Ecto neural progenitor cell (in vitro differentiated cells): ENCODE data around the gene PARP12.

ENCODE experiments used
- DNase-seq: peaks from one replicate; pipeline ENCODE4 v3.0.0-alpha.2; 2018; ENCODE audit warnings: low spot score

Gene PARP12

DNA sequence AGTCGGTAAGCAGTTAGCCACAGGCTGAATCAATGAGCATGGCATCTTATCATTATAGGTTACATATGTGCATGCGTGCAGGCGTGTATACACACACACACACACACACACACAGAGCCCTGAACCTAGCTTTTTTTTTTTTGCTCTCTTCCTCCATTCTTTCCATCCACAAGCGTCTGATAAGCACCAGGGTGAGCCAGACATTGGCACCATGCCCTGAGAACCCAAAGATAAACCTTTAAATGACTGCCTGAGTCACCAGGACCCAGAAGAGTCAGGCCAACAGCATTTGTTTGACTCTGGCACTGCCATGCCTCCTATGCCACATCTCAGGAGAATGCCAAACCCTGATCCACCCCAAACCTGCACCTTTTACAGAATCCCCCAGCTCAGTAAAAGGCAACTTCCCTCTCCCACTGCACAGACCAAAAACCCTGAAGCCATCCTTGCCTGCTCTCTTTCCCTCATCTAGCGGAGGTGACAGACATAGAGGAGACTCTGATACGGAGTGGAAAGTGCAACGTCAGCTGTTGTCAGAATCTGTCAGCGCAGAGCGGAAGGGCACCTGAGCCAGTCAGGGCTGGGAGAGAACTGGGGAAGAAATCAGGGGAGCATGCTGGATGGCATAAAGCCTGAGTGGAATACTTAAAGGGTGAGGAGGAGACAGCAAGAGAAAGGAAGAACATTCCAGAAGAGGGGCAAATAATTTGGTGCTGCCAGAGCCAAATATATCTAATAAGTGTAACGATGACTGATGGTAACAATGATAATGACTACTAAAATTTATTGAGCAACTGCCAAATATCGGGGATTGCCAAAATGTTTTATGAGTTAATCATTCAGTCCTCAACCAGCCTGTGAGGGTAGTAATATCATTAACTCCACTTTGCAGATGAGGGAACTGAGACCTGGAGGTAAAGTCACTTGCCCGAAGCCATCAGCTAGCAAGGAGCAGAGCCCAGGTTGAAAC, 3.2 kb downstream of the PARP12 start:
- no peak for DNase-seq

DNA sequence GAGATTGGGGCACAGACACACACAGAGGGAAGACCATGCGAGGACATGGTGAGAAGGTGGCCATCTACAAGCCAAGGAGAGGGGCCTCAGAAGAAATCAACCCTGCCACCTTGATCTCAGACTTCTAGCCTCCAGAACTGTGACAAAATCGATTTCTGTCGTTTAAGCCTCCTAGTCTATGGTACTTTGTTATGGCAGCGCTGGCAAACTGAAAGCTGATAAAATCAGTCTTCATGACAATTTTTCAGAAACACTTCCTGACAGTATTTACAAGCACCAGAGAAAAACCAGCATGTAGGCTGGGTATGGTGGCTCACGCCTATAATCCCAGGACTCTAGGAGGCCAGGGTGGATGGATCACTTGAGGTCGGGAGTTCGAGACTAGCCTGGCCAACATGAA, 4.2 kb downstream of the PARP12 start:
- no peak for DNase-seq

DNA sequence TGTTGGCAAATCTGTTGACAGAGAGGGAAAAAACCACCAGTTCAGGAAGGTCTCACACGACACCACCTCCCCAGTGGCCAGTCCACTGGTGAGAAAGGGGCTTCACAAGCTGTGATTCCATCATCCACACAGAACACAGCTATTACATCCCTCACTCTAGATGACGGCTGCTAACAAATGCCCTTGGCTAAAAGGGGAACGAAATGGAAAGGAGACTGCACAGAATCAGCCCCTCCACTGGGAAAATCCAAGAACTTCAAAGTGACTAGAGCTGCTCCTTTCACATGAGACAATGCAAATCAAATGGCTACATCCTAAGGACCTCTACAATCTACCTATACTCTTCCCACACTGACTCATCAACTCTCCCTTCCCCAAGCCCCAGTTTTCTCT, 5.6 kb downstream of the PARP12 start:
- no peak for DNase-seq

DNA sequence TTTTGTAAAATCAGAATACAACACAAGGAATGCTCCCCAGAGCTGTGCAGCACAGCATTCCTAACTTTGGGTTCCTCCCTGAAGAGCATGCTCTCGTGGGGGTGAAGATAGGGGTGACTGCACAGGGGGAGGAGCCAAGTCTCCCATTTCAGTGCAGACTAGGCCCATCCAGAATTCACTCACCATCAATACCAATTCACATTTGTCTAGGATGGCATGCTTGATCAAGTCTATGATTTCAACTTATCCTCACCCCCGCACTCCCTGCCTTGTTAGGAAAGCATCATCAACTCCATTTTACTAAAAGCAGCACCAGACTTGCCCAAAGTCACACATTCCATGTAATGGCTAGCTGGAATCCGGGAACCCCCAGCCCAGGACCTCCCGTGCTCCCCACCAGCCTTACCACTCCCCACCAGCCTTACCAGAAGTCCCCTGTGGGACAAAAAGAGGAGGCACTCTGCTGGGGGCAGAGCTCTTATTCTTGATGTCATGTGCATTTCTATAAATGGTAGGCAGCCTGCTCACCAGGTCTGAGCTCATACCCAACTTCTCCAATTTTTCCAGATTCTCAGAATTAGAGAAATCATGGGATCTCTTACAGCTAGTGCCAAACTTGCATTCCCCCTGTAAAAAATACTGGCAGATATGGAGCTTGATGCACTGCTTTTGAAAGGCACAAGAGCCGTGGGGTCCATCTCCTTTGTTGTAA, 6.2 kb downstream of the PARP12 start:
- DNase-seq, result no peak

DNA sequence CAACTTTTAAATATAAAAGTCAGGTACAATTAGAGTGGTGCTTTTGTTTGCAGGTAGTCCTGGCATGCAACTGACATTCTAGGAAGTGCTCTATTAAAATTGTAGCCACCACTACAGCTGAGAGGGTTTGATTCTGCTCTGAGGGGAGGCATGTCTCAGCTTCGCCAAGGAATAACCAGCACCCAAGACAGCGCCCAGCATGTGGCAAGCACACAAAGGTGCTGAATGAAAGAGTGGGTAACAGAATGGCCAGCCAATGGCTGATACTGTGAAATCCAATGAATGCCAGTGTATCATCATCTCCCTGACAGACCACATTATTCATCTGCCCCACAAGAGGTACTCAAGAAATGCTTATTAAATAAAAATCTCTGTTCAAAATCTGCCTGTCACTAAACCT, 6.9 kb downstream of the PARP12 start:
- DNase-seq, result no peak

DNA sequence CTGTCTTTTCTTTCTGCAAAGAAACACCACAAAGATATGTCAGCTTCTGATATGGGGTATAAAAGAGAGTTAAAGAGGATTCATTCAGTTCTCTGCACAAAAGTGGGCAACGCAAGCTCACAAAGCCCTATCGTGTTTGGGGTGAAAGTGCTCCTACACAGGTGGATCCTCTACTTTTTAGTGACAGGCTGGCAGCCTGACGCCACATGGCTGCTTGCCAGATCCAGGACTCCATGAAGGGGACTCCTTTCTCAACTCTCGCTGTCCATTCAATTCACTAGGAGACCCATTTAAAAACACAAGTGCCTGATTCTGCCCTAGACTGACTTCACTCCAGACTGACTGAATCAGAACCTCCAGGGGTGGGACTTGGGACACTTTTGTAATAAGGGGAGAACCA, 8.0 kb downstream of the PARP12 start:
- DNase-seq, result no peak

GRCh38 chr7:140053812-140054539, 8.8 kb downstream of the PARP12 start:
- no peak for DNase-seq

- DNase-seq, result no peak
Observed at GRCh38 chr7:140051820-140052219, 10.9 kb downstream of the PARP12 start.

DNA sequence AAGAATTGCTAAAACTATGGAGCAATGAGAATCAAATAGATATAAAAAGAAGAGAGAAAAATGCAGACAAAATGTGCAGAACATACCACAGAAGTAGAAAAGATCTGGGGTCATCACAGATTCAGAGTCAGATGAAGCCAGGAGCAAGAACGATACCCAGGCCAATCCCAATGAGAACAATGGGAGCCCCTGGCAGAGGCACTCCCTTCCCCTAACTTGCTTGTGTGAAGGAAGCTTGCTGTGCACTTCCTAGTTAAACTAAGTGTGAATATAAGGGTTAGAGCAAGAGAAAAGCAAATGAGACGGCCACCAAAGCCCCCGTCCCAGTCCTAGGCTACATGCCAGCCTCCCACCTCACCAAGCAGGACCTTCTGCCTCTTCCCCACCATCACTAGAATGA, 12.7 kb downstream of the PARP12 start:
- DNase-seq, result no peak

DNA sequence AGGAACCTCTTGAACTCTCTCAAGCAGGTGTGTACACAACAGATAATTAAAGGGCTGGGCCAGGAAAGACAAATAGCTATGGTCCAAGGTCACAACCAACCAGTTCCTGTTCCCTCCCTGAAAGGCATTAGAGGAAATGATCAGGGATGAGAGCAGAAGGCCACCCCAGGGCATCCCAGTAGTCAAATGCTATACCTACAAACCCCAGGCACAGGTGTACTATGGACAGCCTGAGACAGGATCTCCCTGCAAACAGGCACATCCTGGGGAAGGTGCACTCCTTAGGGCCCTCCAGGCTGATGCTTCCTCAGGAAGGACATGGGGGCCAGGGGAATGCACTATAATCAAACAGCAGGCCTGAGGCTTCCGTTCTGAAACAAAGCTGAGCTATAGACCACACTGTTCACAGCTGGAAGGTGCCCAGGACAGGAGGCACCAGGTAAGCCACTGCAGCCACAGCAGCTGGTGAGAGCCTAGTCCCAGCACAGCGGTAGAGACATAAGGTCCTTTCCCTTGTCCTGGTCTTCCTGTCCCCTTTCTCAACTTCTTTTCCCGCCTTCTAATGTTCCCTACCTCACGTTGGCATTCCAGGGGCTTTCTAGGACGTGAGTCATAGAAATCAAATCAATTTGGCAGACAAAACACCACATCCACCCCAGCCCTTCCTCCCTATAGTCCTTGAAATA, 13.3 kb downstream of the PARP12 start:
- DNase-seq, result no peak

GRCh38 chr7:140048989-140049338, 13.8 kb downstream of the PARP12 start:
- DNase-seq, result no peak

- DNase-seq, result no peak
Observed at GRCh38 chr7:140048138-140048537, 14.6 kb downstream of the PARP12 start.

DNA sequence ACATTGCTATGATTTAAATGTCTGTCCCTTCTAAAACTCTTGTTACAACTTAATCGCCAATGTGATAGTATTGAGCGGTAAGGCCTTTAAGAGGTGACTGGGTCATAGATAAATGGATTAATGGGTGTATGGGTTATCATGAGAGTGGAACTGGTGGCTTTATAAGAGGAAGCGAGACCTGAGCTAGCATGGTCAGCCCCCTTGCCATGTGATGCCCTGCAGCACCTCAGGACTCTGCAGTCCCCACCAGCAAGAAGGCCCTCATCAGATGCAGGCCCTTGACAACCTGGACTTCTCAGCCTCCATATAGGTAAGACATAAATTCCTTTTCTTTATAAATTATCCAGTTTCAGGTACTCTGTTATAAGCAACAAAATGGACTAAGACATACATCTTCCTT, 15.6 kb downstream of the PARP12 start:
- DNase-seq, result no peak

DNA sequence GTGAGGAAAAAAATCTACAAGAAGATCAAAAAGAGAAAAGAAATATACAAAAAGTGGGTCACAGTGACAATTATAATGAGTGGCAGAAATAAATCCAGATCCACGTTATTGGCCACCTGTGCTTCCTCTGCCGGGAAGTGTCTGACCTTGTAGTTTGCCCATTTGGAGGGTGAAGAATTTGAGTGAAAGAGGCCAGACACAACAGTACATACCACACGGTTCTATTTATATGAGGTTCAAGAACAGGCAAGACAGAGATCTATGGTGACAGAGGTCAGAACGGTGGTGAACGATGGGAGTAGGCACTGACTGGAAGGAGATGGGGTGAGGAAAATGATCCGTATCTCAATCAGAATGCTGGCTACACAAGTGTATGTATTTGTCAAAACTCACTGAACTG, 17.1 kb downstream of the PARP12 start:
- DNase-seq, result no peak

- no peak for DNase-seq
Observed at GRCh38 chr7:140044251-140044650, 18.5 kb downstream of the PARP12 start.

- no peak for DNase-seq
Observed at GRCh38 chr7:140042386-140042670, 20.4 kb downstream of the PARP12 start.

- DNase-seq, result no peak
Observed at GRCh38 chr7:140041659-140042385, 20.9 kb downstream of the PARP12 start.

- no peak for DNase-seq
Observed at GRCh38 chr7:140039896-140040295, 22.9 kb downstream of the PARP12 start.

GRCh38 chr7:140039066-140039465, 23.7 kb downstream of the PARP12 start:
- no peak for DNase-seq

DNA sequence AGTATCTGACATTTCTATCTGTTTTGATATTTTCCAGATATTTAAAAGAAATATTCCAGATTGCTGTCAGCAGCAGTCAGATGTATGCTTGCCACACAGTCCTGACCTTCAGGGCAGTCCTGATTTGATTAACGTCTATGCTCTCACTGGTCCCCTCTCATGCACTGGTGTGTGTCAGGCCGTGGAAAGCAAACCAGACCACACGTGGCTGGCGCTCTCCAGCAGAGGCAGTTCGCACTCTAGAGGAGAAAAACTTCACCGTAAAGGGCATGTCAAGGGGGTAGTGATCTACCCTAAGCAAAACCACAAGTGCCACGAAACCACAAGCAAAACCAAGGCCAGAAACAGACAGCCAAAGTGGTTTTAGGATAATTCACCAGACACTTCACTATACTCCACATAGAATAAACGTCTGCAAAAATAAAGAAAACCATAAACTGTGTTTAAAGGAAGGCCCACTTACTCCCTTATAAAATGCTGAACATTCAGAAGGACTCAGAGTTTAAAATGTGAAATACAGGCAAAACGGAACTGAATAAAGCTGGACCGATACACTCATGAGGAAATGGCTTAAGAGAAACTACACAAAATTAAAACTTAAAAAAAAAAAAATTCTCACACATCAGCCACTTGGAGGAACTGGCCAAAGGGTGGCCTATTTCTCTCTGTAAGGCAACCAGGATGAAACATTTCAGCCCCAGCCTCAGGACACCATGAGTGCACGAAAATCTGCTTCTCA, 26.4 kb downstream of the PARP12 start:
- no peak for DNase-seq
